GOT3 (cell line): Measurements from ENCODE around the gene ZNF587B.
"Not testable (repeated sequence)": the region's sequence is repeated elsewhere in the genome, so short reads cannot be mapped to it uniquely, and the experiment has no call there.

Experiments
- DNase-seq: peaks from one replicate; lab custom pipeline; 2025; ENCODE audit warnings: mixed read lengths; lab: John Stamatoyannopoulos, UW

Gene ZNF587B

GRCh38 chr19:57819475-57820148, 10.5 kb upstream of the ZNF587B start:
- DNase-seq = no peak

- DNase-seq = no peak
Observed at GRCh38 chr19:57820599-57820998, 9.5 kb upstream of the ZNF587B start.

- DNase-seq = not testable (repeated sequence)
Observed at GRCh38 chr19:57821095-57821494, 9.0 kb upstream of the ZNF587B start.

- not testable (repeated sequence) for DNase-seq
Observed at GRCh38 chr19:57821501-57821900, 8.6 kb upstream of the ZNF587B start.

GRCh38 chr19:57823155-57823554, 6.9 kb upstream of the ZNF587B start:
- not testable (repeated sequence) for DNase-seq

GRCh38 chr19:57823608-57824007, 6.5 kb upstream of the ZNF587B start:
- not testable (repeated sequence) for DNase-seq

- no peak for DNase-seq
Observed at GRCh38 chr19:57825511-57825910, 4.6 kb upstream of the ZNF587B start.

GRCh38 chr19:57829316-57829715, 783 bp upstream of the ZNF587B start:
- no peak for DNase-seq

- DNase-seq = not testable (repeated sequence)
Observed at GRCh38 chr19:57836991-57837390, 6.9 kb downstream of the ZNF587B start.

- DNase-seq = not testable (repeated sequence)
Observed at GRCh38 chr19:57838622-57839191, 8.6 kb downstream of the ZNF587B start.

- no peak for DNase-seq
Observed at GRCh38 chr19:57841122-57841763, 11.1 kb downstream of the ZNF587B start.

- not testable (repeated sequence) for DNase-seq
Observed at GRCh38 chr19:57847164-57847563, 17.1 kb downstream of the ZNF587B start.

GRCh38 chr19:57849162-57849665, 19.1 kb downstream of the ZNF587B start:
- not testable (repeated sequence) for DNase-seq

GRCh38 chr19:57849666-57850473, 19.8 kb downstream of the ZNF587B start, which contains the start of gene ZNF587:
Gene ZNF587, plus strand, starts transcription at chr19:57849859. Its CDS starts 180 bp downstream, at chr19:57850039.
- not testable (repeated sequence) for DNase-seq

GRCh38 chr19:57850553-57851017, 20.5 kb downstream of the ZNF587B start:
- no peak for DNase-seq

GRCh38 chr19:57851812-57852603, 21.9 kb downstream of the ZNF587B start:
- DNase-seq = not testable (repeated sequence)

GRCh38 chr19:57854117-57854516, 24.0 kb downstream of the ZNF587B start:
- DNase-seq = not testable (repeated sequence)

- not testable (repeated sequence) for DNase-seq
Observed at GRCh38 chr19:57862351-57862750, 32.3 kb downstream of the ZNF587B start.

- no peak for DNase-seq
Observed at GRCh38 chr19:57867868-57868492, 37.9 kb downstream of the ZNF587B start.

GRCh38 chr19:57869655-57870054, 39.6 kb downstream of the ZNF587B start:
- DNase-seq = not testable (repeated sequence)
